Measurements from ENCODE around the gene FSD1. TPM values are rescaled to one million over a fixed set of nuclear protein-coding genes. Genes with fewer than 3 reads are reported as not detected.
A peak's percentile ranks its signal among the peaks of the same experiment; 100 is the strongest.
"Not testable (repeated sequence)": the region's sequence is repeated elsewhere in the genome, so short reads cannot be mapped to it uniquely, and the experiment has no call there.

Gene FSD1
- total RNA-seq, 4 donors from 2014 or later: not detected

DNA sequence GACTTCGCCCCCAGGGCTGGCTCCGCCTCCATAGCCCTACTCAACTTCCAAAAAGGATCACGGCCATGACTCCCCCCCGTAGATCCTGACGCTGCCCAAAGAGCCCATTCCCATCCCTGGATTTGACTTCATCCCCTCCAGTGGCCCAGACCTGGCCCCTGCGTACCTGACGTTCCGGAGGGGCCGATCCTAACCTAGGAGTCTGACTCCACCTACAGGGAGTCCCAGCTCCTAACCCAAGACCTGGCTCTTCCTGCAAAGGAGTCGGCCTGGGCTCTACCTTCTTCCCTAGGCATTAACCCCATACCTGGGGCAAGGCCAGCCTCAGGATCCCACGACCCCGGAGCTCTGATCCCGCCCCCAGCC, 23.5 kb downstream of the FSD1 start:
- Histone ChIP-seq H3K27ac (no peak overlapping the region), H3K4me3 (peak overlapping the region; percentile 1), H3K27me3 (no peaks in the 10 kb centered on the region), H3K36me3 (peaks cover 13% of the 10 kb centered on the region), H3K4me1 (peaks cover 17% of the 10 kb centered on the region), H3K9me3 (no peaks in the 10 kb centered on the region)
- TF ChIP-seq EP300 (IDR thresholded peaks at IDR 0.05) (no peak), POLR2A (IDR thresholded peaks at IDR 0.05) (no peak), POLR2AphosphoS5 (IDR thresholded peaks at IDR 0.05) (no peak)
- TF ChIP-seq, protein P1, sequence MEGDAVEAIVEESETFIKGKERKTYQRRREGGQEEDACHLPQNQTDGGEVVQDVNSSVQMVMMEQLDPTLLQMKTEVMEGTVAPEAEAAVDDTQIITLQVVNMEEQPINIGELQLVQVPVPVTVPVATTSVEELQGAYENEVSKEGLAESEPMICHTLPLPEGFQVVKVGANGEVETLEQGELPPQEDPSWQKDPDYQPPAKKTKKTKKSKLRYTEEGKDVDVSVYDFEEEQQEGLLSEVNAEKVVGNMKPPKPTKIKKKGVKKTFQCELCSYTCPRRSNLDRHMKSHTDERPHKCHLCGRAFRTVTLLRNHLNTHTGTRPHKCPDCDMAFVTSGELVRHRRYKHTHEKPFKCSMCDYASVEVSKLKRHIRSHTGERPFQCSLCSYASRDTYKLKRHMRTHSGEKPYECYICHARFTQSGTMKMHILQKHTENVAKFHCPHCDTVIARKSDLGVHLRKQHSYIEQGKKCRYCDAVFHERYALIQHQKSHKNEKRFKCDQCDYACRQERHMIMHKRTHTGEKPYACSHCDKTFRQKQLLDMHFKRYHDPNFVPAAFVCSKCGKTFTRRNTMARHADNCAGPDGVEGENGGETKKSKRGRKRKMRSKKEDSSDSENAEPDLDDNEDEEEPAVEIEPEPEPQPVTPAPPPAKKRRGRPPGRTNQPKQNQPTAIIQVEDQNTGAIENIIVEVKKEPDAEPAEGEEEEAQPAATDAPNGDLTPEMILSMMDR (IDR thresholded peaks at IDR 0.05): no peak
- WGBS: 28% methylated on average over 13 of the region's 13 CpGs
- peak in 1 of 2 donors; percentile 75 for DNase-seq (ENCODE audit: low spot score in 2 of 2)

DNA sequence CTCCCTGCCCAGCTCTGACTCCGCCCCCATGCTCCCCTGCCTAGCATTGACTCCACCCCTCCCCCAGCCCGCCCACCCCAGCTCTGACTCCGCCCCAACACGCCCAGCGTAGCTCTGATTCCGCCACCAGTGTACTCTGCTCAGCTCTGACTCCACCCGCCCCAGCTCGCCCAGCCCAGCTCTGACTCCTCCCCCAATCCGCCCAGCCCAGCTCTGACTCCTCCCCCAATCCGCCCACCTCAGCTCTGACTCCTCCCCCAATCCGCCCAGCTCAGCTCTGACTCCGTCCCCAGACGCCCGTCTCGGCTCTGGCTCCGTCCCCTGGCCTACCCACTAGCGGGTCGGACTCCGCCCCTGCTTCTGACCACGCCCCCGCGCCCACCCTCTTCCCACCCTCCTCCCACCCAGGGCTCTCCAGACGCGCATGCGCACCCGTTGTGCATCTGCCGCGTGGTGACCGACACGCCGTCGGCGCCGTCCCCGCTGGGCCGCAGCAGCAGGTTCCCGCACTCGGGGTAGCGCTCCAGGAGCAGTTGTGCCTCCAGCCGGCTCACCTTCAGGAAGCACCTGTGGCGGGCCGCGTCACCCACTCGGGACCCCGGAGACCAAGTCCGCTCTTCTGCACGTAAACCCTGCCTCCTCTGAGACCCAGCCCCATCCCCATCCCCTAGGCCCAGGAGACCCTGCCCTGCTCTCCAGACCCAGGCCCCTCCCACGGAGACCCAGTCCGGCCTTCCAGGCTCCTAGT, 24.0 kb downstream of the FSD1 start:
- H3K4me1 ChIP-seq: peaks cover 17% of the 10 kb centered on the region
- no peaks in the 10 kb centered on the region for H3K27me3 ChIP-seq
- peaks cover 13% of the 10 kb centered on the region for H3K36me3 ChIP-seq
- WGBS: 26% methylated on average over 45 of the region's 49 CpGs
- no peaks in the 10 kb centered on the region for H3K9me3 ChIP-seq
- TF ChIP-seq POLR2A (IDR thresholded peaks at IDR 0.05) (no peak), EP300 (IDR thresholded peaks at IDR 0.05) (no peak), POLR2AphosphoS5 (IDR thresholded peaks at IDR 0.05) (no peak)
- TF ChIP-seq, protein P1 (IDR thresholded peaks at IDR 0.05): no peak
- DNase-seq (ENCODE audit: low spot score in 2 of 2): peak; percentile 97
- H3K27ac ChIP-seq: no peak overlapping the region
- peak overlapping the region; percentile 25 for H3K4me3 ChIP-seq

DNA sequence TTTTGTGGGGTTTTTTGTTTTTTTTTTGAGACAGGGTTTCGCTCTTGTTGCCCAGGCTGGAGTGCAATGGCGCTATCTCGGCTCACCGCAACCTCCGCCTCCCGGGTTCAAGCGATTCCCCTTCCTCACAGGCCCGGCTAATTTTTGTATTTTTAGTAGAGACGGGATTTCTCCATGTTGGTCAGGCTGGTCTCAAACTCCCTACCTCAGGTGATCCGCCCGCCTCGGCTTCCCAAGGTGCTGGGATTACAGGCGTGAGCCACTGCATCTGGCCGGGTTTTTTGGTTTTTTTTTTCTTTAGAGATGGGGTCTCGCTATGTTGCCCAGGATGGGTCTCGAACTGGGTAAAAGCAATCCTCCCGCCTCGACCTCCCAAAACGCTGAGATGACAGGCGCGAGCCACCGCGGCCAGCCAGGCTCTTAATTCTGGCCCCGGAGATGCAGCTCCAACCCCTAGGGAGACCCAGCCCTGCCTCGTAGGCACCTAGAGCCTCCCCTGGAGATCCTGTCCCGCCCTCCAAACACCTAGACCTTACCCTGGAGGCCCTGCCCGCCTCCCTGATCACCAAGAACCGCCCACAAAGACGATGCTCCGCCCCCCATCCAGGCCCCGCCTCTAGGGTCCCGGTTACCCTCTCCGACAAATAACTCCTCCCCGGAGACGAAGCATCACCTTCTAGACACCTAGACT, 24.7 kb downstream of the FSD1 start:
- peak overlapping the region; percentile 25 for H3K4me3 ChIP-seq
- 57% methylated on average over 29 of the region's 35 CpGs for WGBS
- DNase-seq (ENCODE audit: low spot score in 2 of 2); H3K27ac ChIP-seq; H3K27me3 ChIP-seq; H3K9me3 ChIP-seq: not testable (repeated sequence)
- H3K36me3 ChIP-seq: peaks cover 13% of the 10 kb centered on the region
- peaks cover 17% of the 10 kb centered on the region for H3K4me1 ChIP-seq

DNA sequence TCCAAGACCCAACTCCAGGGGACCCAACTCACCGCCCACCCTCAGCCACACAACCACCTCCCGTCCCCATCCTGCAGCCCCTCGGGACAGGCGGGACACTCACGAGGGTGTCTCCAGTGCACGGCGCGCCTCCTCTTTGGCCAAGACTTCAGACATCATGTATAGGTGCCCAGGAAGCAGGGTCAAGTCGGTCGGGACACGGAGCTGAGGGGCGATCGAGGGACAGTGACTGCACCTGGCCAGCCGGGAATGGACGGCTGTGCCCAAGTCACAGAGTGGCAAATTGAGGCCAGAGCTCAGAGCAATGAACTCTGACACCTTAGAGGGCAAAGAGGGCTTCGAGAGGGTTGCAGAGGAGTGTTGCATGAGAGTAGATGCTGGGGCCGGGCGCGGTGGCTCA, 25.5 kb downstream of the FSD1 start:
- no peak for DNase-seq (ENCODE audit: low spot score in 2 of 2)
- WGBS: 100% methylated on average over 11 of the region's 19 CpGs
- H3K36me3 ChIP-seq: peaks cover 13% of the 10 kb centered on the region
- no peak overlapping the region for H3K4me3 ChIP-seq
- H3K27me3 ChIP-seq: no peaks in the 10 kb centered on the region
- peaks cover 17% of the 10 kb centered on the region for H3K4me1 ChIP-seq
- TF ChIP-seq POLR2A (IDR thresholded peaks at IDR 0.05) (no peak), POLR2AphosphoS5 (IDR thresholded peaks at IDR 0.05) (no peak), EP300 (IDR thresholded peaks at IDR 0.05) (no peak)
- TF ChIP-seq, protein P1 (IDR thresholded peaks at IDR 0.05): no peak
- H3K9me3 ChIP-seq: no peaks in the 10 kb centered on the region
- no peak overlapping the region for H3K27ac ChIP-seq

DNA sequence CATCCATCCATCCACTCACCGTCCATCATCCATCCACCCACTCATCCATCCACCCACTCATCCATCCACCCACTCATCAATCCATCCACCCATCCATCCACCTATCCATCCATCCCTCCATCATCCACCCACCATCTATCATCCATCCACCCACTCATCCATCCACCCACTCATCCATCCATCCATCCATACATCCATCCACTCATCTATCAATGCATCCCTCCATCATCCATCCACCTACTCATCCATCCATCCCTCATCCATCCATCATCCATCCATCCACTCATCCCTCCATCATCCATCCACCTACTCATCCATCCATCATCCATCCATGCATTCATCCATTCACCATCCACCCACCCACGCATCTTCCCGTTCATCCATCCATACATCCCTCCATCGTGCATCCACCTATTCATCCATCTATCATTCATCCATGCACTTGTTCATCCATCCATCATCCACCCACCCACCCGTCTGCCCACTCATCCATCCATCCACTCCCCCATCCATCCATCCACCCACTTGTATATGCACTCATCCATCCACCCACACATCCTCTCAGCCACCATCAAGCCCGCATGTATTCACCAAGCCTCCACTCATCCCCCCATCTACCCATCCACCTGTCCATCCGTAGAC, 30.7 kb downstream of the FSD1 start:
- TF ChIP-seq POLR2A (IDR thresholded peaks at IDR 0.05): no peak
- no peak for TF ChIP-seq EP300 (IDR thresholded peaks at IDR 0.05)
- TF ChIP-seq POLR2AphosphoS5 (IDR thresholded peaks at IDR 0.05): no peak
- TF ChIP-seq, protein P1 (IDR thresholded peaks at IDR 0.05): no peak
- 92% methylated on average over 7 of the region's 7 CpGs for WGBS
- Histone ChIP-seq H3K4me1 (peaks cover 20% of the 10 kb centered on the region), H3K27me3 (no peaks in the 10 kb centered on the region), H3K9me3 (no peaks in the 10 kb centered on the region), H3K4me3 (no peak overlapping the region), H3K36me3 (peaks cover 9% of the 10 kb centered on the region), H3K27ac (no peak overlapping the region)
- DNase-seq (ENCODE audit: low spot score in 2 of 2): no peak
